GM12878 (cell line): ENCODE measurements around the gene EEFSEC. TPM values are rescaled to one million over a fixed set of nuclear protein-coding genes. Genes with fewer than 3 reads are reported as not detected.

Source experiments
- ATAC-seq: fragments of 200-7000 bp; cut with Tn5 transposase; 3 replicates; pipeline ENCODE4 v1.9.1; 2020; ENCODE audit warnings: mild to moderate bottlenecking, moderate library complexity
- BruUV-seq: library from RNA; stranded (reverse); fragments of 400-500 nt; replicated peaks from 2 replicates; lab custom pipeline; 2021; lab: Mats Ljungman, UMichigan
- CTCF ChIA-PET: fragments of 300-600 bp; sonication (Branson Sonifier 250); formaldehyde crosslinking; extraction: SDS; loops from one replicate; lab custom pipeline; 2021; ENCODE audit warnings: inconsistent platforms; lab: Yijun Ruan, JAX
- POLR2A ChIA-PET: fragments of 350-600 bp; formaldehyde crosslinking; extraction: SDS; loops from one replicate; lab custom pipeline; 2021; ENCODE audit warnings: inconsistent platforms; lab: Charles Lee
- RAD21 ChIA-PET: fragments of 300-600 bp; sonication (Branson Sonifier 250); formaldehyde crosslinking; loops from one replicate; lab custom pipeline; 2023; ENCODE audit warnings: antibody characterized with exemption; ENCODE audit not compliant: unreplicated experiment; lab: Charles Lee
- SMC1A ChIA-PET: fragments of 300-600 bp; sonication (Branson Sonifier 250); formaldehyde crosslinking; loops from one replicate; lab custom pipeline; 2023; ENCODE audit not compliant: unreplicated experiment, uncharacterized antibody; lab: Charles Lee
- DNase-seq: peaks from one replicate; pipeline ENCODE4 v3.0.0-alpha.2; 2011; ENCODE audit warnings: low read depth, low spot score
- FAIRE-seq: peaks from 3 replicates; lab custom pipeline; 2011; peaks lifted over from hg19 to GRCh38; lab: Jason Lieb, UNC
- H2AFZ ChIP-seq: 2 replicates; pipeline ENCODE4 v1.6.0; 2011; ENCODE audit warnings: low read depth, low read length, control low read depth; ENCODE audit not compliant: control insufficient read depth
- H3K27ac ChIP-seq: 2 replicates; pipeline ENCODE4 v1.5.1; 2011; ENCODE audit warnings: control low read depth; ENCODE audit not compliant: control insufficient read depth, insufficient read depth
- H3K27me3 ChIP-seq, 2 experiments: replicated peaks in 1 of 2; 2 replicates each; pipeline versions ENCODE4 v1.6.0 to v1.6.1; 2011; ENCODE audit warnings: low read length in 1 of 2; ENCODE audit not compliant: control insufficient read depth in 2 of 2, insufficient read depth in 2 of 2
- H3K36me3 ChIP-seq, 2 experiments: 2 replicates each; pipeline ENCODE4 v1.5.1; 2011; ENCODE audit warnings: low read length in 1 of 2; ENCODE audit not compliant: control insufficient read depth in 2 of 2, insufficient read depth in 2 of 2
- H3K4me1 ChIP-seq: 2 replicates; pipeline ENCODE4 v1.6.1; 2011; ENCODE audit warnings: mild to moderate bottlenecking, low read length, moderate library complexity, mixed read lengths; ENCODE audit not compliant: control insufficient read depth, insufficient read depth
- H3K4me2 ChIP-seq: 2 replicates; pipeline ENCODE4 v1.6.0; 2011; ENCODE audit warnings: control low read depth; ENCODE audit not compliant: control insufficient read depth, insufficient read depth
- H3K4me3 ChIP-seq: fragments of 200-600 bp; sonication (generic); 2 replicates; pipeline ENCODE4 v1.5.1; 2016
- H3K79me2 ChIP-seq: 2 replicates; pipeline ENCODE4 v1.6.0; 2011; ENCODE audit warnings: low read length; ENCODE audit not compliant: control insufficient read depth, insufficient read depth
- H3K9ac ChIP-seq: 2 replicates; pipeline ENCODE4 v1.8.0; 2011; ENCODE audit warnings: low read length, control low read depth, mixed read lengths; ENCODE audit not compliant: control insufficient read depth, insufficient read depth
- H3K9me3 ChIP-seq: replicated peaks from 3 replicates; pipeline ENCODE4 v1.5.1; 2011; ENCODE audit warnings: mild to moderate bottlenecking, low read length; ENCODE audit not compliant: control insufficient read depth, insufficient read depth
- H4K20me1 ChIP-seq: 2 replicates; pipeline ENCODE4 v1.6.0; 2011; ENCODE audit not compliant: control insufficient read depth, insufficient read depth
- GATAD2B ChIP-seq: fragments of 450-650 bp; conservative IDR thresholded peaks from 2 replicates; pipeline ENCODE4 v1.6.1; 2017; ENCODE audit warnings: low read depth, mild to moderate bottlenecking, moderate library complexity
- MYC ChIP-seq: IDR thresholded peaks from 2 replicates; pipeline ENCODE4 v1.6.1; 2011; ENCODE audit warnings: mild to moderate bottlenecking, low read length, moderate library complexity, inconsistent platforms; ENCODE audit not compliant: insufficient read depth, insufficient replicate concordance, insufficient read length, severe bottlenecking
- POLR2AphosphoS2 ChIP-seq: IDR thresholded peaks from 2 replicates; pipeline ENCODE4 v1.6.1; 2011; ENCODE audit warnings: low read depth, mild to moderate bottlenecking, low read length, improper control_type of control experiment, moderate library complexity
- ZBTB4 ChIP-seq: fragments of 450-650 bp; formaldehyde crosslinking; IDR thresholded peaks from 2 replicates; pipeline ENCODE4 v1.4.0; 2022; ENCODE audit warnings: mild to moderate bottlenecking, moderate library complexity
- ZSCAN29 ChIP-seq: fragments of 450-650 bp; IDR thresholded peaks from 2 replicates; pipeline ENCODE4 v1.6.1; 2017; ENCODE audit warnings: mild to moderate bottlenecking, moderate library complexity
- WGBS: methylation state at CpG from one replicate; pipeline ENCODE4 v1.1.6; 2016; ENCODE audit warnings: low lambda C conversion rate; ENCODE audit not compliant: insufficient replicate concordance, insufficient coverage; ENCODE audit errors: missing lambda C conversion rate; 5-methylcytosine and 5-hydroxymethylcytosine counted together
- in situ Hi-C: fragments of 300-500 bp; cut with MboI; formaldehyde crosslinking; loops from 9 replicates; pipeline ENCODE4 v1.14.3; 2018; ENCODE audit warnings: mixed read lengths
- intact Hi-C: fragments of 100-400 bp; cut with micrococcal nuclease; formaldehyde crosslinking; loops from one replicate; pipeline ENCODE4 v1.14.2; 2022; ENCODE audit not compliant: unreplicated experiment
- polyA plus RNA-seq, 11 experiments: library from polyadenylated mRNA; depleted of rRNA in 4 of 11; unstranded in 6 of 11; stranded (reverse) in 5 of 11; fragments of >200 nt; fragmentation: Nextera tagmentation in 4 of 11; fragmentation: Illumina TruSeq in 1 of 11; extraction: Ambion mirVana in 4 of 11; extraction: Trizol in 1 of 11; gene quantifications; 1 replicate in 1 of 11; 2 replicates in 10 of 11; pipeline versions ENCODE4 v1.2.1 to v1.2.3, GENCODE V29; 2011 to 2016; ENCODE audit warnings: inconsistent platforms in 2 of 11, missing spikeins in 2 of 11, low read depth in 1 of 11
- total RNA-seq, 4 experiments: library from RNA; depleted of rRNA in 3 of 4; stranded (reverse); fragments of >200 nt in 3 of 4; fragmentation: Illumina TruSeq in 1 of 4; extraction: Trizol in 1 of 4; gene quantifications; 2 replicates each; pipeline versions ENCODE4 v1.2.1 to v1.2.3, GENCODE V29; 2013 to 2021

Gene EEFSEC
- total and polyA plus RNA-seq, 10 of the 15 experiments (the other 5 are each of a cell fraction or from before 2014, with no cell fraction given): 0.29 to 29.1 (median 16.1) TPM

DNA sequence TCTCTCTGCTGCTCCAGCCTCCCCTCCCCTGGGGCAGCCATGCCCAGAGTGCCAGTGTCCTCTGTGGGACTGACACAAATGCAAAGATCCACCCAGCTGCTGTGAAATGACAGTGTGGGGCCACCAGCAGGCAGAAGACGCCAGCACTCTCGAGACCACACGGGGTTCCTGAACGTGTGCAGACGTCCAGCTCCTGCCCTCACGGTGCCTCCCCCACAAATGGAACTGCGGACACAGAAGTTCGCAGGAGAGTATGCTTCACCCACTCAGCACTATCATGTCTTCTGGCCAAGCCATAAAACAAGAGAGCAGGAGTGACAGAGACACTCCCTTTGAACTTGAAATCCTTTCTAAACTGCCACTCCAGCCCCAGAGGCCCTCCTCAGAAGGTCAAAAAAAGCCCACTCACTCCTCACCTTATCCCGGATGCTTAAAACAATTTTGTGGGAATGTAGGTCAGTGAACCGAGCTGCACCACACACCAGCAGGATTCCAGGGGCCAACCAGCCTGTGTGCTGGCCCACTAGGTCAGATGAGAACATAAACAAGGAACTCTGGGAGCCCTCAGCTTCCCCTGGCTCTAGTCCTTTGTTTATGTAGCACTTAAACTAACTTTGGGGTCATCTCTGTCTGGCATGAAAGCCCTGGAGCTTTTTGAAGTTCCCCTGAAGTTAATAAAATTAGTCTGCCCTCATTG is 200.9 kb downstream of the EEFSEC start:
- H3K9ac ChIP-seq: no peak overlapping the region
- TF ChIP-seq POLR2AphosphoS2 (no peak), GATAD2B (no peak), ZBTB4 (no peak), ZSCAN29 (no peak), MYC (no peak)
- no peak overlapping the region for H3K27ac ChIP-seq
- no peak overlapping the region for H3K4me3 ChIP-seq
- in situ Hi-C loops (no loop called here), intact Hi-C loops (no loop called here)
- ChIA-PET SMC1A (no interaction called here), CTCF (no interaction called here), RAD21 (no interaction called here), POLR2A (interaction anchor here (0.6 to 1.2 kb wide), 2 partner anchors 19 to 890 kb away, joined by 3 to 4 read pairs; no protein-coding TSS in a partner anchor)
- BruUV-seq: no TSS peak
- no peaks in the 10 kb centered on the region for H4K20me1 ChIP-seq
- no peaks in the 10 kb centered on the region; a peak in 1 of 4 replicates for H3K36me3 ChIP-seq
- no peak for FAIRE-seq
- peaks cover 2% of the 10 kb centered on the region for H3K4me1 ChIP-seq
- no peak for DNase-seq
- H3K4me2 ChIP-seq: no peak overlapping the region
- H2AFZ ChIP-seq: no peak overlapping the region
- no peaks in the 10 kb centered on the region for H3K27me3 ChIP-seq
- H3K9me3 ChIP-seq: no peaks in the 10 kb centered on the region
- ATAC-seq: no peak
- H3K79me2 ChIP-seq: no peaks in the 10 kb centered on the region
- WGBS: 95% methylated on average over 10 of the region's 10 CpGs
